NCI-H524 (cell line): Measurements from ENCODE around the gene CEP104.

ENCODE experiments used
- DNase-seq, 2 experiments: peaks; one replicate each; lab custom pipeline; 2025; lab: John Stamatoyannopoulos, UW

CEP104 gene

DNA sequence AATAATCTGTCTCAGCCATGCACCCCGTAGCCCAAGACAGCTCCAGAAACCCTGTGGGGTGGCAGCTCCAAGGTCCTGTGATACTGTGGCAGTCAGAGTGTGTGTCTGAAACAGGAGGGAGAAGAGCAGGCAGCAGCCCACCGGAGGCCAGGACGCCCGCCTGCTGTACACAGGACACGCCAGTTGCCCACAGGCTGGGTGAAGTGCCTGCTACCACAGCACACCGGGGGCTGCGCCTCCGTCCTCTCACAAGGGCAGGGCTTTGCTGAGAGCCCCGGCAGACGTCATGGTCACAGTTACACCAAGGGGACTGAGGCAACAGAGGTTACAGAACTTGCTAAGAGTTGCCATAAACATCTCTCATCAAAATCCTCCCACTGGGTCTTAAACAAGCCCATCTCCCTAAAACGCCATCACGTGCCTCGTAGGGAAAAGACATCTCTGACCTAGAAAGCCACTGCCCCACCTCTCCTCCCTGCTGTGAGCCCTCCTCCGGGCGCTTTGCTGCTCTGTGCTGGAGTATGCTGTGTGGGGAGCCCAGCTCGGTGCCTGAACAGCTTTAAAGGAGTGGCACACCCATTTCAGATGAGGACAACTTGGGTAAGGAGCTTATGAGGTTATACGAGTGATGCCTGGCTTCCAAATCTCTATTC lies 37.7 kb upstream of the CEP104 start:
- no peak for DNase-seq

DNA sequence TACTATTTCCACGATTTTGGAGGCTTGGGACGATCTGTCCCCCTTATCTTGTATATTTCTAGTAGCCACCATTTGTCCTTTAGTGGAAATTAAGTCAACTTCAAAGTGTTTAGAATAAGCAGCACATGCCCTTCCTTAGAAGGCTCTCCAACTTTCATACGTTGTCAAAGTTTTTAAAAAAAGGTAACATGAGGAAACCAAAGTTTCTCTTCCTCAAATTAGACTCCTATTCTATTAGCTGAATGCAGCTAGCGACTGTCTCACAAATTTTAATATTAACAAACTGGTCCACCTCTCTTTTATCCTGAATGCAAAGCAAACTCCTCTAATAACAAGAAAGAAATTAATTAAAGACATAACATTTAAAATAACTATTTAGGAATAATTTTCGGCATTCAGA lies 36.2 kb upstream of the CEP104 start:
- DNase-seq, result no peak

- no peak for DNase-seq
Observed at GRCh38 chr1:3892748-3893147, 35.7 kb upstream of the CEP104 start.

GRCh38 chr1:3891329-3891865 lies 34.4 kb upstream of the CEP104 start:
- DNase-seq, result no peak

GRCh38 chr1:3890389-3891328 lies 33.6 kb upstream of the CEP104 start:
- no peak for DNase-seq

DNA sequence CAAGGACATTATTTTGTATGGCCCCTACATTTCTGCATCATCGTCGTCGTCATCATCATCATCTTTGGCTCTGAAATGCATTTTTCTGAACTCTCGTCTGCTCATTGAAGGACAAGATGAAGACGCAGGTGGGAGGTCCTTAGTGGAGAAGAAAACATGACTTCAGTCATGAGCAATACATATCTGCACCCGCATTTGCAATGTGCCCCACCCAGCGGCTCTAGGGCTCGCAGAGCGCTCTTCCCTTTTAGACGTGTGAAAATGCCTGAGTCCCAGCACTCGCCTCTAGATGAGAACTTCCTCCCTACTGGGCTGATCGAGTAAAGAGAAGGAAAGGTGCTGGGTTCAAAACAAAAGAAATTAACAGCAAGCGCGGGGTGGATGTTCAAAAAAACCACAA lies 32.9 kb upstream of the CEP104 start:
- DNase-seq, result no peak

- no peak for DNase-seq
Observed at GRCh38 chr1:3888301-3888700, 31.3 kb upstream of the CEP104 start.

- no peak for DNase-seq
Observed at GRCh38 chr1:3886691-3887090, 29.7 kb upstream of the CEP104 start.

GRCh38 chr1:3886106-3886670 lies 29.2 kb upstream of the CEP104 start:
- DNase-seq, result no peak

GRCh38 chr1:3885611-3886010 lies 28.6 kb upstream of the CEP104 start:
- DNase-seq, result no peak

GRCh38 chr1:3884966-3885365 lies 28.0 kb upstream of the CEP104 start:
- no peak for DNase-seq

- no peak for DNase-seq
Observed at GRCh38 chr1:3883194-3883925, 26.3 kb upstream of the CEP104 start.

- DNase-seq, result no peak
Observed at GRCh38 chr1:3881193-3881480, 24.1 kb upstream of the CEP104 start.

DNA sequence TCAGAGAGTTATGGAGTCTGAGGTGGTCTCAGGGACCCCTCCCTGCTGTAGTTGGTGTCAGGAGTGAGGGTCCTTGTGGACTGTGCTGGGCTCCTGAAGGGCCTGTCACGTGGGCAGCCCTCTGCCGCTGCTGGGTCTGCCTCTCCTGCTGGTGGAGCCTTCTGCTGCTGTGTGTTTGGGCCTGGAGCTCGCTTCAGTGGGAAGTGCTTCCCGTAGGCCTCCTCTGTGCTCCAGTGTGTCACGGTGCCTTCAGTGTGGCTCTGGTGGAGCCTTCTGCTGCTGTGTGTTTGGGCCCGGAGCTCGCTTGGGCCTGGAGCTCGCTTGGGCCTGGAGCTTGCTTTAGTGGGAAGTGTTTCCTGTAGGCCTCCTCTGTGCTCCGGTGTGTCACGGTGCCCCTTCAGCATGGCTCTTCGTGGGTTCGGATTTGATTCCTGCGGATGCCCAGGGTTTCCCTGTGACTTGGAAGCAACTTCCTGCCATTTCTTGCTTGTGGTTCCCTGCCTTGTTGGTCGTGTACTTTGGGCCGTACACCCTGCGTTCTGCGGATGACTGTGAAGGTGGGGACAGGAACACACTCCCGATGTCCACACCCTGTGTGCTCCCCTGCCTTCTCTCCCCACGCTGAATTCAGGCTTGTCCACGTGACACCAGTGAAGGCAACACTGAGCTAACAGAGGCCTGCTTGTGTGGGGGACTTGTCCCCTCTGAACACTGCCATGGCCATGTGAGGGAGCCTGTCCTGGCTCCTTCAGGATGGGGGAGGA lies 23.6 kb upstream of the CEP104 start:
- DNase-seq, result no peak

- DNase-seq, result no peak
Observed at GRCh38 chr1:3879787-3880428, 22.9 kb upstream of the CEP104 start.

GRCh38 chr1:3879099-3879498 lies 22.1 kb upstream of the CEP104 start:
- DNase-seq, result no peak

DNA sequence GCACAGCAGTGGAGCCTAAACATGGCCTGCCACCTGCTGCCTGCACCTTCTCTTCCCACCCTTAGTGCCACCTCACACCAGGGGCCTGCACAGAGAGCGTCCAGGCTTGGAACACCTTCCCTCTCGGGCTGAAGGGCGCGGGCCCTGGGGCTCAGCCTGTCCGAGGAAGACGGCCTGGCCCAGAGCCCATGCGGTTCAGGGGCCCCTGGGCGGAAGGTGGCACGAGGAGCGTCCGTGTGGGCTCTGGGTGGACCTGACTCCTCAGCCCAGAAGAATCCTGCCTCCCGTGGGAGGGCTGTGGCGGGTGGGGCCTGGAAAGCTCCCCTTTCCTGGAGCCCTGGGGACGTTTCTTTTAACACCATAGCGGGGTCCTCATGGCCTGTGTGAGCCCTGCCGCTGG lies 19.7 kb upstream of the CEP104 start:
- DNase-seq, result no peak

- DNase-seq, result no peak
Observed at GRCh38 chr1:3874736-3875135, 17.7 kb upstream of the CEP104 start.

DNA sequence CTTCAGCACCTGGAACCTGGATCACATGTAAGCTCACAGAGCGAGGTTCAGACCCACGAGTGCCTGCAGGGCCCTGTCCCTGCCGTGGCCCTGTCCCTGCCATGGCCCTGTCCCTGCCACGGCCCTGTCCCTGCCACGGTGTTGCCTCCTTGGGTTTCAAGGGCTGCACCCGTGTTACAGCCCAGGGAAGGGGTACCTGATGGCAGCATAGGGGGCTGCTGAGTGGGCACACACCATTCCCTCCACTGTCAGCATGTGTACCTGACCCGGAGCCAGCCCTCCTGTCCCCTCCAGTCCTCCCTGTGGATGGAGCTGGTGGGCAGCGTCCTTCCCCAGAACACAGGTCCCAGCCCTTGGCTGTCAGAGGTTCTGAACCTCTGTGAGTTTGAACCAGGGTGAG lies 15.5 kb upstream of the CEP104 start:
- no peak for DNase-seq

DNA sequence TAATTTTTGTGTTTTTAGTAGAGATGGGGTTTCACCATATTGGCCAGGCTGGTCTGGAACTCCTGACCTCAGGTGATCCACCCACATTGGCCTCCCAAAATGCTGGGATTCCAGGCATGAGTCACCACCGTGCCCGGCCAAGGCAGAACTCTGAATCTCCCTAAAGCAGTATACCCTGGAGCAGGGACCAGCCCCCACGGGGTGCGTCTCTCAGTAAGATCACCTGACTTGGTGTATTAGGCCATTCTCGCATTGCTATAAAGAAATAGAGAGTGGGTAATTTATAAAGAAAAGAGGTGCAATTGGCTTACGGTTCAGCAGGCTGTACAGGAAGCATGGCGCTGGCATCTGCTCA lies 14.4 kb upstream of the CEP104 start:
- DNase-seq, result no peak

DNA sequence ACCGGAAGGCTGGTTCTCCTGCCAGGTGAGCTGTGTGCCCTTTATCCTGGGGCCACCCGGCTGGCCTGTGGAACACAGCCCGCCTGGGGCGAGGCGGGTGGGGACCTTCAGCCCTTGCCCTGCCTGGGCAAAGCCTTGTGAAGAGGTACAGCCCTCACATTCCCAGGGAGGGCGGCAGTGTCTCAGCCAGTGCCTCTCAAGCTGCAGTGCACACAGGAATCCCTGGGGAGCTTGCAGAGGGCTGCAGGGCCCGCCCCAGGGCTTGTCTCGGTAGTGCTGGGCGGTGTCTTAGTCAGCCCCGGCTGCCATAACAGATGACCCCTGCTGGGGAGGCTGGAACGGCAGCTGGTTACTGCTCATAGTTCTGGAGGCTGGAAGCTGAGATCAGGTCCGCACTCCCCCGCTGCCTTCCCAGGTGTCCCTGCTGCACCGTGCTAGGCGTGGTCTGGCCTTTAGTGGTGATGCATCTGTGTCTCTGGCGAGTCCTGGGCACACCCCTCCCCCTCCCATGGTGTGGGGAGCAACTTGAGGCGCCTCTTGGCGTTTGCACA lies 12.8 kb upstream of the CEP104 start:
- peak in 1 of 2 experiments; percentile 31 for DNase-seq
